Caco-2 (cell line): ENCODE results near the gene TMCC2. TPM values are rescaled to one million over a fixed set of nuclear protein-coding genes. Genes with fewer than 3 reads are reported as not detected.
"Not testable (repeated sequence)": the region's sequence is repeated elsewhere in the genome, so short reads cannot be mapped to it uniquely, and the experiment has no call there.

ENCODE experiments used
- BruUV-seq: library from RNA; stranded (reverse); fragments of 400-500 nt; replicated peaks from 2 replicates; lab custom pipeline; 2021; lab: Mats Ljungman, UMichigan
- CTCF ChIA-PET: fragments of 300-600 bp; sonication (Branson Sonifier 250); formaldehyde crosslinking; loops from one replicate; lab custom pipeline; 2022; ENCODE audit warnings: antibody characterized with exemption; lab: Charles Lee
- POLR2A ChIA-PET: fragments of 300-600 bp; sonication (Branson Sonifier 250); formaldehyde crosslinking; loops from one replicate; lab custom pipeline; 2022; ENCODE audit warnings: antibody characterized with exemption; lab: Charles Lee
- DNase-seq, 2 experiments: peaks; one replicate each; pipeline versions ENCODE4 v3.0.0 to v3.0.0-alpha.2; 2020 to 2022
- H3K27me3 ChIP-seq: replicated peaks from 2 replicates; pipeline ENCODE4 v1.6.0; 2011; ENCODE audit warnings: low read length; ENCODE audit not compliant: control insufficient read depth, insufficient read depth
- H3K36me3 ChIP-seq: 2 replicates; pipeline ENCODE4 v1.5.1; 2011; ENCODE audit warnings: low read length; ENCODE audit not compliant: control insufficient read depth, insufficient read depth
- H3K4me1 ChIP-seq: fragments of 250-450 bp; sonication (Bioruptor Pico); 2 replicates; pipeline ENCODE4 v1.5.1; 2020; ENCODE audit warnings: mild to moderate bottlenecking
- H3K4me3 ChIP-seq: 2 replicates; pipeline ENCODE4 v1.5.1; 2011; ENCODE audit warnings: low read depth, mild to moderate bottlenecking, control low read depth, low read length
- H3K9me3 ChIP-seq: fragments of 250-450 bp; sonication (Bioruptor Pico); 2 replicates; pipeline ENCODE4 v1.5.1; 2020; ENCODE audit warnings: mild to moderate bottlenecking, moderate library complexity
- H3K27ac Mint-ChIP-seq: one replicate; pipeline ENCODE4 v1.8.0; 2022; ENCODE audit warnings: mixed read lengths; ENCODE audit not compliant: unreplicated experiment
- H3K27me3 Mint-ChIP-seq: one replicate; pipeline ENCODE4 v1.8.0; 2022; ENCODE audit warnings: mixed read lengths; ENCODE audit not compliant: insufficient read depth, unreplicated experiment
- H3K36me3 Mint-ChIP-seq: one replicate; pipeline ENCODE4 v1.8.0; 2022; ENCODE audit warnings: mild to moderate bottlenecking, mixed read lengths; ENCODE audit not compliant: insufficient read depth, unreplicated experiment
- H3K4me1 Mint-ChIP-seq: one replicate; pipeline ENCODE4 v1.8.0; 2022; ENCODE audit warnings: low read depth, mixed read lengths; ENCODE audit not compliant: unreplicated experiment
- H3K4me3 Mint-ChIP-seq: one replicate; pipeline ENCODE4 v1.8.0; 2022; ENCODE audit warnings: mild to moderate bottlenecking, moderate library complexity, mixed read lengths; ENCODE audit not compliant: unreplicated experiment
- H3K9me3 Mint-ChIP-seq: one replicate; pipeline ENCODE4 v1.8.0; 2022; ENCODE audit warnings: mixed read lengths; ENCODE audit not compliant: unreplicated experiment
- intact Hi-C: fragments of 100-400 bp; cut with micrococcal nuclease; formaldehyde crosslinking; loops from one replicate; pipeline ENCODE4 v1.10.0; 2022; ENCODE audit not compliant: unreplicated experiment
- total RNA-seq: library from RNA; stranded (reverse); gene quantifications from 2 replicates; pipeline ENCODE4 v1.2.3, GENCODE V29; 2022
- TF ChIP-seq, protein P1 (sequence below), 2 experiments: fragments of 200-600 bp in 1 of 2; IDR thresholded peaks; 1 replicate in 1 of 2; 2 replicates in 1 of 2; pipeline versions ENCODE4 v1.5.1 to v1.8.0; 2011 to 2022; ENCODE audit warnings: antibody characterized with exemption in 1 of 2, control low read depth in 1 of 2, inconsistent platforms in 1 of 2, low read depth in 1 of 2, low read length in 1 of 2, mild to moderate bottlenecking in 1 of 2, moderate library complexity in 1 of 2; ENCODE audit not compliant: insufficient read depth in 1 of 2, severe bottlenecking in 1 of 2, unreplicated experiment in 1 of 2

Gene TMCC2
- total RNA-seq, 1 experiment from 2014 or later: 0.91 TPM

GRCh38 chr1:205279986-205280385, 52.2 kb downstream of the TMCC2 start:
- H3K27me3 Mint-ChIP-seq: no peaks in the 10 kb centered on the region
- intact Hi-C loops: loop anchor here (10.0 kb wide), 1 partner anchor 205 kb away; no protein-coding TSS in a partner anchor
- H3K9me3 ChIP-seq: no peaks in the 10 kb centered on the region
- no peaks in the 10 kb centered on the region for H3K9me3 Mint-ChIP-seq
- DNase-seq: no peak
- peak overlapping the region; percentile 63 for H3K27ac Mint-ChIP-seq
- POLR2A ChIA-PET: no interaction called here
- CTCF ChIA-PET: interaction anchor here (0.9 kb wide), 1 partner anchor 45 kb away, joined by 3 read pairs; no protein-coding TSS in a partner anchor
- no TSS peak for BruUV-seq
- H3K36me3 Mint-ChIP-seq: no peaks in the 10 kb centered on the region
- no peaks in the 10 kb centered on the region for H3K36me3 ChIP-seq
- H3K4me1 Mint-ChIP-seq: peaks cover 23% of the 10 kb centered on the region
- H3K27me3 ChIP-seq: no peaks in the 10 kb centered on the region
- H3K4me3 ChIP-seq: no peak overlapping the region
- no peak overlapping the region for H3K4me3 Mint-ChIP-seq
- TF ChIP-seq, protein P1, sequence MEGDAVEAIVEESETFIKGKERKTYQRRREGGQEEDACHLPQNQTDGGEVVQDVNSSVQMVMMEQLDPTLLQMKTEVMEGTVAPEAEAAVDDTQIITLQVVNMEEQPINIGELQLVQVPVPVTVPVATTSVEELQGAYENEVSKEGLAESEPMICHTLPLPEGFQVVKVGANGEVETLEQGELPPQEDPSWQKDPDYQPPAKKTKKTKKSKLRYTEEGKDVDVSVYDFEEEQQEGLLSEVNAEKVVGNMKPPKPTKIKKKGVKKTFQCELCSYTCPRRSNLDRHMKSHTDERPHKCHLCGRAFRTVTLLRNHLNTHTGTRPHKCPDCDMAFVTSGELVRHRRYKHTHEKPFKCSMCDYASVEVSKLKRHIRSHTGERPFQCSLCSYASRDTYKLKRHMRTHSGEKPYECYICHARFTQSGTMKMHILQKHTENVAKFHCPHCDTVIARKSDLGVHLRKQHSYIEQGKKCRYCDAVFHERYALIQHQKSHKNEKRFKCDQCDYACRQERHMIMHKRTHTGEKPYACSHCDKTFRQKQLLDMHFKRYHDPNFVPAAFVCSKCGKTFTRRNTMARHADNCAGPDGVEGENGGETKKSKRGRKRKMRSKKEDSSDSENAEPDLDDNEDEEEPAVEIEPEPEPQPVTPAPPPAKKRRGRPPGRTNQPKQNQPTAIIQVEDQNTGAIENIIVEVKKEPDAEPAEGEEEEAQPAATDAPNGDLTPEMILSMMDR (IDR thresholded peaks at IDR 0.05; ENCODE audit: insufficient read depth in 1 of 2, low read depth in 1 of 2, low read length in 1 of 2, severe bottlenecking in 1 of 2, unreplicated experiment in 1 of 2): no peak
- H3K4me1 ChIP-seq: peaks cover 28% of the 10 kb centered on the region

DNA sequence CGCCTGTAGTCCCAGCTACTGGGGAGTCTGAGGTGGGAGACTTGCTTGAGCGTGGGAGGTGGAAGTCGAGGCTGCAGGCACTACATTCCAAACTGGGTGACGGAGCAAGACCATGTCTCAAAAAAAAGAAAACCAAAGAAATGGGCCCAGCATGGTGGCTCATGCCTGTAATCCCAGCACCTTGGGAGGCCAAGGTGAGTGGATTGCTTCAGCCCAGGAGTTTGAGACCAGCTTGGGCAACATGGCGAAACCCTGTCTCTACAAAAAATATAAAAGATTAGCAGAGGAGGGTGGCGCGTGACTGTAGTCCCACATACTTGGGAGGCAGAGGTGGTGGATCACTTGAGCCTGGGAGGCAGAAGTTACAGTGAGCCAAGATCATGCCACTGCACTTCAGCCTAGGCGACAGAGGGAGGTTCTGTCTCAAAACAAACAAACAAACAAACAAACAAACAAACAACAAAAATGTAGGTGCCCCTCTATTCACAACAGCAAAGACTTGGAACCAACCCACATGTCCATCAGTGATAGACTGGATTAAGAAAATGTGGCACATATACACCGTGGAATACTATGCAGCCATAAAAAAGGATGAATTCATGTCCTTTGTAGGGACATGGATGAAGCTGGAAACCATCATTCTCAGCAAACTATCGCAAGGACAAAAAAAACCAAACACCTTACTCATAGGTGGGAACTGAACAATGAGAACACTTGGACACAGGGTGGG, 53.1 kb downstream of the TMCC2 start:
- H3K36me3 Mint-ChIP-seq, intact Hi-C loops, DNase-seq, H3K36me3 ChIP-seq, H3K4me3 ChIP-seq, H3K27me3 ChIP-seq, H3K27me3 Mint-ChIP-seq, POLR2A ChIA-PET, CTCF ChIA-PET, BruUV-seq, H3K4me3 Mint-ChIP-seq, H3K9me3 Mint-ChIP-seq, H3K9me3 ChIP-seq: not testable (repeated sequence)
- H3K4me1 ChIP-seq: peaks cover 30% of the 10 kb centered on the region
- Mint-ChIP-seq H3K27ac (peak overlapping the region; percentile 63), H3K4me1 (peaks cover 31% of the 10 kb centered on the region)

DNA sequence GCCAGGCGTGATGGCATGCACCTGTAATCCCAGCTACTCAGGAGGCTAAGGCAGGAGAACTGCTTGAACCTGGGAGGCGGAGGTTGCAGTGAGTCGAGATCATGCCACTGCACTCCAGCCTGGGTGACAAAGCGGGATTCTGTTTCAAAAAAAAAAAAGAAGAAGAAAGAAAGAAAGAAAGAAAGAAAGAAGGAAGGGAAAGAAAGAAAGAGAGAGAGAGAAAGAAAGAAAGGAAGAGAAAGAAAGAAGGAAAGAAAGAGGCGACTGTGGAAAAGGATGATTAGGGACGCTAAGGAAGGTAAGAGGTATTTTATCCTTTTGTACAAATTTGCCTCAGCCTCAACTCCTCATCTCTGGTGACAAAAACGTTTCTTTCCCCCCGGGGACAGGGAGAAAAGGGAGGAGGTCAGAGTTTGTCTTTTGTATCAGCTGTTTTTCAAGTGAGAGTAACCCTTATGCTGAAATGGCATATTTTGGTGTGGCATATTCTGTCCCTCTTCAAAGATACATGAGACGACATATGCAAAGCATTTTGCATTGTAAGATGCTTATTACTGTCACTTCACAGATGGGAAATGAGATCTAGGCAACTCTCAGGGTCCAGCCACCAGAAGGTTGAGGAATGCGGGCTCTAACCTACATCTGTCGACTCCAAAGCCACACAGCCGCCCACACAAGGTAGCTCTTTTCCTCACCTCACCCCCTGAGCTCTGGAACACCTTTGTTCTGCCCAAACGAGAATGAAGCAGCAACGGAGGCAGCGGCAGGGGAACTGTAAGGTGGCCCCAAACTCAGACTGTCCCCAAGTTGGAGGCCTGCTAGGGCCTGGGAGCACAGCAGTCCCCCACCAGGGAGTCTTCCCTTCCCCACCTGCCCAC, 55.8 kb downstream of the TMCC2 start:
- Histone ChIP-seq H3K27me3 (no peaks in the 10 kb centered on the region), H3K4me1 (peaks cover 35% of the 10 kb centered on the region), H3K9me3 (no peaks in the 10 kb centered on the region), H3K36me3 (no peaks in the 10 kb centered on the region), H3K4me3 (no peak overlapping the region)
- TF ChIP-seq, protein P1 (IDR thresholded peaks at IDR 0.05; ENCODE audit: insufficient read depth in 1 of 2, low read depth in 1 of 2, low read length in 1 of 2, severe bottlenecking in 1 of 2, unreplicated experiment in 1 of 2): no peak
- intact Hi-C loops: loop anchor here (1.0 kb wide), 3 partner anchors 10 to 35 kb away; no protein-coding TSS in a partner anchor
- H3K27me3 Mint-ChIP-seq: no peaks in the 10 kb centered on the region
- no TSS peak for BruUV-seq
- peaks cover 46% of the 10 kb centered on the region for H3K4me1 Mint-ChIP-seq
- CTCF ChIA-PET: interaction anchor here (0.9 to 2.6 kb wide), 5 partner anchors 10 to 44 kb away, joined by 3 to 30 read pairs (median 17); no protein-coding TSS in a partner anchor
- H3K27ac Mint-ChIP-seq: peak overlapping the region; percentile 69
- DNase-seq: no peak
- POLR2A ChIA-PET: interaction anchor here (1.5 kb wide), 2 partner anchors 10 to 17 kb away, joined by 12 to 22 read pairs; no protein-coding TSS in a partner anchor
- H3K9me3 Mint-ChIP-seq: no peaks in the 10 kb centered on the region
- no peak overlapping the region for H3K4me3 Mint-ChIP-seq
- H3K36me3 Mint-ChIP-seq: no peaks in the 10 kb centered on the region
